ENCODE results near the gene CLEC2L. TPM values are rescaled to one million over a fixed set of nuclear protein-coding genes. Genes with fewer than 3 reads are reported as not detected.

The CLEC2L gene
- polyA plus RNA-seq, 3 donors = not detected

GRCh38 chr7:139570626-139571025 lies 47.1 kb downstream of the CLEC2L start:
- no peak overlapping the region for H2AFZ ChIP-seq (ENCODE audit: insufficient read depth, low read depth, low read length, poor library complexity, severe bottlenecking)
- H3K4me3 ChIP-seq (replicated peaks in 1 of 3; ENCODE audit: low read depth in 2 of 3, low read length in 3 of 3) = no peak overlapping the region
- no peaks in the 10 kb centered on the region for H3K9me3 ChIP-seq (replicated peaks in 1 of 2; ENCODE audit: control insufficient read depth in 1 of 2, insufficient read depth in 1 of 2, low read length in 2 of 2)
- peak overlapping the region in 1 of 7 donors; percentile 42 for H3K27ac Mint-ChIP-seq
- H3K4me1 ChIP-seq (ENCODE audit: control insufficient read depth in 1 of 2, insufficient read depth in 2 of 2, low read length in 2 of 2) = no peaks in the 10 kb centered on the region
- no peaks in the 10 kb centered on the region for H3K79me2 ChIP-seq (ENCODE audit: insufficient read depth, low read length)
- H3K4me3 Mint-ChIP-seq = no peak overlapping the region
- H3K27me3 Mint-ChIP-seq (ENCODE audit: low read depth in 3 of 3) = no peaks in the 10 kb centered on the region
- no peak for DNase-seq
- no peaks in the 10 kb centered on the region for H3K9me3 Mint-ChIP-seq
- intact Hi-C loops (cut with micrococcal nuclease) = no loop called here
- WGBS (ENCODE audit: insufficient coverage) = no CpG with 5 or more reads among the region's 5 CpGs
- no peak overlapping the region for H3K9ac ChIP-seq (ENCODE audit: insufficient read depth, low read length, poor library complexity, severe bottlenecking)
- no peak overlapping the region for H3K4me2 ChIP-seq (replicated peaks; ENCODE audit: extremely low read depth, low read length, poor library complexity, severe bottlenecking)
- peaks cover 5% of the 10 kb centered on the region for H4K20me1 ChIP-seq (ENCODE audit: insufficient read depth, low read length)
- peaks cover 65 to 87% of the 10 kb centered on the region in 2 donors for H3K36me3 ChIP-seq (replicated peaks in 1 of 2; ENCODE audit: control insufficient read depth in 1 of 2, insufficient read depth in 2 of 2, low read length in 2 of 2)
- H3K27ac ChIP-seq (ENCODE audit: low read depth in 1 of 2, low read length in 2 of 2) = no peak overlapping the region
- TF ChIP-seq CTCF (IDR thresholded peaks at IDR 0.05) = no peak
- H3K36me3 Mint-ChIP-seq = peaks cover 74 to 92% of the 10 kb centered on the region in 2 donors
- H3K27me3 ChIP-seq (ENCODE audit: control insufficient read depth in 2 of 2, insufficient read depth in 2 of 2, low read length in 2 of 2) = no peaks in the 10 kb centered on the region
- H3K4me1 Mint-ChIP-seq = peaks cover 9% of the 10 kb centered on the region

- H3K9ac ChIP-seq (ENCODE audit: insufficient read depth, low read length, poor library complexity, severe bottlenecking) = no peak overlapping the region
- Mint-ChIP-seq H3K27me3 (ENCODE audit: low read depth in 3 of 3) (no peaks in the 10 kb centered on the region), H3K9me3 (no peaks in the 10 kb centered on the region), H3K27ac (no peak overlapping the region), H3K4me3 (no peak overlapping the region), H3K36me3 (peaks cover 79 to 94% of the 10 kb centered on the region in 2 donors), H3K4me1 (peaks cover 5% of the 10 kb centered on the region)
- H3K27ac ChIP-seq (ENCODE audit: low read depth in 1 of 2, low read length in 2 of 2) = no peak overlapping the region
- intact Hi-C loops (cut with micrococcal nuclease) = no loop called here
- no peaks in the 10 kb centered on the region for H3K27me3 ChIP-seq (ENCODE audit: control insufficient read depth in 2 of 2, insufficient read depth in 2 of 2, low read length in 2 of 2)
- no peaks in the 10 kb centered on the region for H3K4me1 ChIP-seq (ENCODE audit: control insufficient read depth in 1 of 2, insufficient read depth in 2 of 2, low read length in 2 of 2)
- no peak for DNase-seq
- H2AFZ ChIP-seq (ENCODE audit: insufficient read depth, low read depth, low read length, poor library complexity, severe bottlenecking) = no peak overlapping the region
- H3K4me3 ChIP-seq (replicated peaks in 1 of 3; ENCODE audit: low read depth in 2 of 3, low read length in 3 of 3) = no peak overlapping the region
- WGBS (ENCODE audit: insufficient coverage) = 89% methylated on average over 10 of the region's 20 CpGs
- no peak for TF ChIP-seq CTCF (IDR thresholded peaks at IDR 0.05)
- H3K79me2 ChIP-seq (ENCODE audit: insufficient read depth, low read length) = no peaks in the 10 kb centered on the region
- H3K36me3 ChIP-seq (replicated peaks in 1 of 2; ENCODE audit: control insufficient read depth in 1 of 2, insufficient read depth in 2 of 2, low read length in 2 of 2) = peaks cover 71 to 93% of the 10 kb centered on the region in 2 donors
- H3K4me2 ChIP-seq (replicated peaks; ENCODE audit: extremely low read depth, low read length, poor library complexity, severe bottlenecking) = no peak overlapping the region
- H4K20me1 ChIP-seq (ENCODE audit: insufficient read depth, low read length) = peaks cover 5% of the 10 kb centered on the region
- no peaks in the 10 kb centered on the region for H3K9me3 ChIP-seq (replicated peaks in 1 of 2; ENCODE audit: control insufficient read depth in 1 of 2, insufficient read depth in 1 of 2, low read length in 2 of 2)
Observed at GRCh38 chr7:139571190-139571589, 47.7 kb downstream of the CLEC2L start.
